Epithelial cell of proximal tubule (primary cell): ENCODE data around the gene DDX10. TPM values are rescaled to one million over a fixed set of nuclear protein-coding genes. Genes with fewer than 3 reads are reported as not detected.

ENCODE experiments used
- DNase-seq: peaks from one replicate; pipeline ENCODE4 v3.0.0-alpha.2; 2011; ENCODE audit warnings: low read depth
- H3K4me3 ChIP-seq: 2 replicates; pipeline ENCODE4 v1.5.1; 2011; ENCODE audit warnings: low read depth, mild to moderate bottlenecking, low read length
- CTCF ChIP-seq: conservative IDR thresholded peaks from 2 replicates; pipeline ENCODE4 v1.5.1; 2012; ENCODE audit warnings: low read depth, mild to moderate bottlenecking, low read length
- total RNA-seq: library from RNA; depleted of rRNA; stranded (reverse); fragments of >200 nt; gene quantifications from 2 replicates; pipeline ENCODE4 v1.2.3, GENCODE V29; 2015

Gene DDX10
- total RNA-seq, 1 donor from 2014 or later = 28.9 TPM

- TF ChIP-seq CTCF = no peak
- no peak overlapping the region for H3K4me3 ChIP-seq
- DNase-seq = no peak
Measured at GRCh38 chr11:108931168-108931567, 266.3 kb downstream of the DDX10 start.

GRCh38 chr11:108933630-108934029 lies 268.8 kb downstream of the DDX10 start:
- DNase-seq = no peak
- H3K4me3 ChIP-seq = no peak overlapping the region
- no peak for TF ChIP-seq CTCF

- DNase-seq = no peak
- TF ChIP-seq CTCF = no peak
- H3K4me3 ChIP-seq = no peak overlapping the region
Measured at GRCh38 chr11:108934289-108934688, 269.4 kb downstream of the DDX10 start.

GRCh38 chr11:108934696-108935095 lies 269.8 kb downstream of the DDX10 start:
- no peak for DNase-seq
- no peak for TF ChIP-seq CTCF
- H3K4me3 ChIP-seq = no peak overlapping the region

DNA sequence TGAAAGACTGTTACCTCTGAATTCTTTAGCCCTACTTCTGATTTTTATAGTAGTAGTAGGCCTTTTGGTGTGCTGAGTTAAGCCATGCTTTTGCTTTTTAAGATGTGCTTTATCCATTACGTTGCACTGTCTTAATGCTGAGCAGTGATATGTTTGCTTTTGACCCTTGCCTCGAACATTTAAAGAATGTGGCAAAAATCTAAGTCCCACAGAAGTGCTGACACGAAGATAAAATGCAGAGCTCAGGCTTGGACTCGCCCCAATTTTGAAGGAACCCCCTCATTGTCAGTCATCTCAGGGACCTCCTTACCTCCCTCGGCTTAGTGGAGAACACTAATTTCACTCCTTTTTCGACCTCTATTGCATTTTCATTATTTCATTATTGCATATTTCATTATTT lies 272.9 kb downstream of the DDX10 start:
- no peak for TF ChIP-seq CTCF
- H3K4me3 ChIP-seq = no peak overlapping the region
- DNase-seq = no peak

DNA sequence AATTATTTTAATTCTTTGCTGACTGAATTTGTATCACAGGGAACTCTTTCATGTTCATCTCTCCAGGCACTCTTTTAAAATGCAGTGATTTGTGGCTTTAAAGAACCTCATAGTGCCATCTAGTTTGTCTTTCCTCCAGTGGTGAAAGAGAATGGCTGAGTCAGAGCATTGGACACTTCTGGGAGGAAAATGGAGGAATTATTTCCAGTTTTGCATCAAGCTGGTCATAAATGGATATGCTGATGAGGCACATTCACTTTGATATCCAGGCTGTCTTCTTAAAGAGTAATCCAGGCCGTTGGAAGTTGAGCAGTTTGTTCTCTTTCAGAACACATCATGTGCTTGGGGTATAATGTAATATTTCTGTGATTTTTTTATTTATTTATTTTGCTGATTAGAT lies 273.7 kb downstream of the DDX10 start:
- no peak overlapping the region for H3K4me3 ChIP-seq
- DNase-seq = no peak
- TF ChIP-seq CTCF = no peak

DNA sequence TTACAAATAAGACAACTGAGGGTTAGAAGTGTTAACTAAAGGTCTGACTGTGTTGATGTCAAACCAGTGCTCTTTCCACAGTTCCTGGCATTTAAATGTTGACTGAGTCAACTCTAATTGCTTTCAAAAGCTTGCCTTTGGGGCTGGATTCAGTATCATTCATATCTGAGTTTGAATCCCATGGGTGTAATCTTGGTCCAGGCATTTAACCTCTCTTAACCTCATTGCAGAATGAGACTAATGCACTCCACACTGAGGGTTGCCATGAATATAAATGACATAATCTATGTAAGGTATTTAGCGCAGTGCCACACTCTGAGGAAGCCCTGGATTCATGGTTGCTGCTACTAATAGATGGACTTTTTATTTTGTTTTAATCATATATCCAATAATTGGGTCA lies 274.3 kb downstream of the DDX10 start:
- no peak for TF ChIP-seq CTCF
- no peak overlapping the region for H3K4me3 ChIP-seq
- no peak for DNase-seq
